ENCODE measurements around the gene MISP3.

DNA sequence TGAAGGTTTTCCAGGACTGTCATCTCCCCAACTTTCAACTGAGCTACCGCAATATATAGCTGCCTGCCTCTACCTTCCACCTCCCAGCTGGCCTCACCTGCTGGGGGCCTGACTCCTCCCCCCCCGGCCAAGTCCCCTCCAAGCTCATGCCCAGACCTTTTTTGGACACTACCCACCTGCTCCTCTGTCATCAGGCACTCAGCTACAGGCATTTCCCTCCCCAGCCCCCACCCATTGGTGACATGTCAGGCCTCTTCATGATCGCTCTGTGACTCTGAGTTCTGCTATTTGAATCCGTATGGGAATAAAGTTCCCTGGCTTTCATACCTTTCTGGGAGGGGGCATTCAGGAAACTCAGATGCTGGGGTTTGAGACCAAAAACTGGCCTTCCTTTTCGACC, 43.2 kb downstream of the MISP3 start:
- TF ChIP-seq CBFB (CRISPR knock-in tag; IDR thresholded peaks at IDR 0.05; ENCODE audit: low read depth) (no peak), ESRRA (CRISPR knock-in tag; IDR thresholded peaks at IDR 0.05; ENCODE audit: borderline replicate concordance) (no peak), MAX (CRISPR knock-in tag; IDR thresholded peaks at IDR 0.05) (no peak)
- TF ChIP-seq, protein P1, sequence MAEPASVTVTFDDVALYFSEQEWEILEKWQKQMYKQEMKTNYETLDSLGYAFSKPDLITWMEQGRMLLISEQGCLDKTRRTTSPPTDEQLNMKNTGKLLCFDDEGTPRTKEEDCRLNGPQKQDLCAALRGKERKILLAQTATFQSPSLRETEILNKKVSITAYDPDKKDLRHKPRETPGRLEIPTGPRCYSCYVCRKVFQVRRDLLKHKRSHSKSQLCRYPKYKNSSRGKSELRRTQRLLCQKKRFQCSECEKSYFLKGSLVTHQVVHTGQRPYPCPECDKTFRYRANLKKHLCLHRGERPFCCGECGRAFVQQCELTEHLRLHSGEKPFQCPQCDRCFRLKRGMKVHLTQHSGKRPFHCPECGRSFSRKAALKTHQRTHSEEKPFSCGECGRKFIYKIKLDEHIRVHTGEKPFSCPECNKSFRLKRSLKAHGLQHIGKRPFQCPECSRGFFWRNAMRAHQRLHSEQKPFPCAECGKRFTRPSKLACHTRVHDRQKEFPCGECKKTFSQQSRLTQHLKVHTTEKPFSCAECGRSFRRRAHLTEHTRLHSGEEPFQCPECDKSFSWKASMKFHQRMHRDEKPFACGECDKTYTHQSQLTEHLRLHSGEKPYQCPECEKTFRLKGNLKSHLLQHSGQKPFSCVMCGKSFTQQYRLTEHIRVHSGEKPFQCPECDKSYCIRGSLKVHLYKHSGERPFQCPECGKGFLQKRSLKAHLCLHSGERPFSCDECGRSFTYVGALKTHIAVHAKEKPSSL (CRISPR knock-in tag; conservative IDR thresholded peaks at IDR 0.05) = no peak
- TF ChIP-seq, protein P2, sequence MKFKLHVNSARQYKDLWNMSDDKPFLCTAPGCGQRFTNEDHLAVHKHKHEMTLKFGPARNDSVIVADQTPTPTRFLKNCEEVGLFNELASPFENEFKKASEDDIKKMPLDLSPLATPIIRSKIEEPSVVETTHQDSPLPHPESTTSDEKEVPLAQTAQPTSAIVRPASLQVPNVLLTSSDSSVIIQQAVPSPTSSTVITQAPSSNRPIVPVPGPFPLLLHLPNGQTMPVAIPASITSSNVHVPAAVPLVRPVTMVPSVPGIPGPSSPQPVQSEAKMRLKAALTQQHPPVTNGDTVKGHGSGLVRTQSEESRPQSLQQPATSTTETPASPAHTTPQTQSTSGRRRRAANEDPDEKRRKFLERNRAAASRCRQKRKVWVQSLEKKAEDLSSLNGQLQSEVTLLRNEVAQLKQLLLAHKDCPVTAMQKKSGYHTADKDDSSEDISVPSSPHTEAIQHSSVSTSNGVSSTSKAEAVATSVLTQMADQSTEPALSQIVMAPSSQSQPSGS (CRISPR knock-in tag; IDR thresholded peaks at IDR 0.05; ENCODE audit: borderline replicate concordance, low read depth) = no peak
